Liver (tissue), 3 donors: Measurements from ENCODE around the gene TTC39A.

ENCODE experiments used
- ATF3 ChIP-seq: IDR thresholded peaks from 2 replicates; pipeline ENCODE4 v1.6.1; 2016; ENCODE audit warnings: antibody characterized with exemption
- CTCF ChIP-seq: fragments of 150-350 bp; IDR thresholded peaks from 2 replicates; pipeline ENCODE4 v1.5.1; 2017; ENCODE audit warnings: improper control_type of control experiment, low read depth, low read length; ENCODE audit not compliant: missing input control
- EGR1 ChIP-seq, 2 donors: IDR thresholded peaks; 2 replicates each; pipeline ENCODE4 v1.6.1; 2016 to 2018; ENCODE audit warnings: antibody characterized with exemption in 2 of 2, low read depth in 2 of 2
- FOXA1 ChIP-seq: IDR thresholded peaks from 2 replicates; pipeline ENCODE4 v1.6.1; 2016; ENCODE audit warnings: antibody characterized with exemption
- GABPA ChIP-seq, 2 donors: IDR thresholded peaks in 1 of 2; conservative IDR thresholded peaks in 1 of 2; 2 replicates each; pipeline ENCODE4 v1.6.1; 2016; ENCODE audit warnings: antibody characterized with exemption in 2 of 2, mild to moderate bottlenecking in 1 of 2, moderate library complexity in 1 of 2
- HNF4G ChIP-seq: IDR thresholded peaks from 2 replicates; pipeline ENCODE4 v1.6.1; 2016; ENCODE audit warnings: antibody characterized with exemption
- JUND ChIP-seq, 2 donors: IDR thresholded peaks; 2 replicates each; pipeline ENCODE4 v1.6.1; 2016; ENCODE audit warnings: antibody characterized with exemption in 2 of 2
- MAX ChIP-seq: IDR thresholded peaks from 2 replicates; pipeline ENCODE4 v1.6.1; 2016; ENCODE audit warnings: antibody characterized with exemption
- RAD21 ChIP-seq, 2 donors: IDR thresholded peaks; 2 replicates each; pipeline ENCODE4 v1.6.1; 2016; ENCODE audit warnings: antibody characterized with exemption in 2 of 2, mild to moderate bottlenecking in 2 of 2
- REST ChIP-seq: IDR thresholded peaks from 2 replicates; pipeline ENCODE4 v1.6.1; 2016; ENCODE audit warnings: antibody characterized with exemption, mild to moderate bottlenecking
- SP1 ChIP-seq: IDR thresholded peaks from 2 replicates; pipeline ENCODE4 v1.6.1; 2018; ENCODE audit warnings: antibody characterized with exemption, mild to moderate bottlenecking
- TAF1 ChIP-seq: conservative IDR thresholded peaks from 2 replicates; pipeline ENCODE4 v1.6.1; 2016; ENCODE audit warnings: antibody characterized with exemption, mild to moderate bottlenecking
- YY1 ChIP-seq: IDR thresholded peaks from 2 replicates; pipeline ENCODE4 v1.6.1; 2016; ENCODE audit warnings: antibody characterized with exemption, mild to moderate bottlenecking
- donor health status: healthy.
- donor health status: healthy.

GRCh38 chr1:51340380-51340779 is 10.0 kb upstream of the TTC39A start:
- no peak for TF ChIP-seq GABPA (IDR thresholded peaks at IDR 0.05 in 1 of 2, conservative IDR thresholded peaks at IDR 0.05 in 1 of 2)
- TF ChIP-seq CTCF: no peak
- TF ChIP-seq TAF1: no peak
- no peak for TF ChIP-seq EGR1 (IDR thresholded peaks at IDR 0.05; ENCODE audit: low read depth in 2 of 2)
- no peak for TF ChIP-seq ATF3
- no peak for TF ChIP-seq YY1
- TF ChIP-seq MAX: no peak
- TF ChIP-seq SP1: no peak
- TF ChIP-seq REST: no peak
- no peak for TF ChIP-seq RAD21 (IDR thresholded peaks at IDR 0.05)
- no peak for TF ChIP-seq HNF4G
- TF ChIP-seq JUND (IDR thresholded peaks at IDR 0.05): no peak
- no peak for TF ChIP-seq FOXA1
